OCI-LY3 (cell line): ENCODE data around the gene TTLL11.
A peak's percentile ranks its signal among the peaks of the same experiment; 100 is the strongest.

Source experiments
- H2AFZ ChIP-seq: fragments of 200-600, 300-600 bp; shearing (Covaris generic); 2 replicates; pipeline ENCODE4 v1.6.0; 2014; ENCODE audit warnings: antibody characterized with exemption, low read depth, low read length
- H3K27ac ChIP-seq: fragments of 200-600, 300-600 bp; sonication (generic); 2 replicates; pipeline ENCODE4 v1.5.1; 2014; ENCODE audit warnings: mild to moderate bottlenecking, low read length, moderate library complexity, mixed read lengths
- H3K27me3 ChIP-seq: fragments of 200-600, 300-600 bp; sonication (generic); 2 replicates; pipeline ENCODE4 v1.6.1; 2014; ENCODE audit warnings: low read depth, low read length, mixed read lengths
- H3K36me3 ChIP-seq: fragments of 200-600, 300-600 bp; sonication (generic); replicated peaks from 2 replicates; pipeline ENCODE3; 2014; ENCODE audit warnings: low read depth, low read length, mixed read lengths
- H3K4me1 ChIP-seq: fragments of 300-600, 200-600 bp; sonication (generic); 2 replicates; pipeline ENCODE4 v1.6.1; 2014; ENCODE audit warnings: low read length, mixed read lengths
- H3K4me2 ChIP-seq: fragments of 200-600, 300-600 bp; sonication (generic); 2 replicates; pipeline ENCODE4 v1.6.1; 2014; ENCODE audit warnings: low read length, mixed read lengths
- H3K4me3 ChIP-seq: fragments of 300-600, 200-600 bp; sonication (generic); 2 replicates; pipeline ENCODE4 v1.5.1; 2014; ENCODE audit warnings: antibody characterized with exemption, mild to moderate bottlenecking, low read length, moderate library complexity
- H3K79me2 ChIP-seq: fragments of 300-600, 200-600 bp; shearing (Covaris generic); 2 replicates; pipeline ENCODE4 v1.6.1; 2014; ENCODE audit warnings: mild to moderate bottlenecking, low read length, mixed read lengths
- H3K9ac ChIP-seq: fragments of 300-600, 200-600 bp; shearing (Covaris generic); 2 replicates; pipeline ENCODE4 v1.6.0; 2014; ENCODE audit warnings: mild to moderate bottlenecking, low read length, moderate library complexity
- H3K9me3 ChIP-seq: fragments of 200-600, 300-600 bp; shearing (Covaris generic); 2 replicates; pipeline ENCODE4 v1.6.1; 2014; ENCODE audit warnings: low read length, mixed read lengths; ENCODE audit not compliant: insufficient read depth
- H4K20me1 ChIP-seq: fragments of 200-600, 300-600 bp; sonication (generic); 2 replicates; pipeline ENCODE4 v1.6.1; 2016; ENCODE audit warnings: low read length, mixed read lengths; ENCODE audit not compliant: insufficient read depth
- EZH2phosphoT487 ChIP-seq: fragments of 200-600 bp; shearing (Covaris generic); IDR thresholded peaks from 2 replicates; pipeline ENCODE4 v1.6.1; 2018; ENCODE audit warnings: antibody characterized with exemption, mixed run types, low read depth
- TF ChIP-seq, protein P1 (sequence below): fragments of 200-600, 300-600 bp; sonication (generic); IDR thresholded peaks from 2 replicates; pipeline ENCODE4 v1.5.1; 2014; ENCODE audit warnings: antibody characterized with exemption, low read length, low read depth

TTLL11 gene

DNA sequence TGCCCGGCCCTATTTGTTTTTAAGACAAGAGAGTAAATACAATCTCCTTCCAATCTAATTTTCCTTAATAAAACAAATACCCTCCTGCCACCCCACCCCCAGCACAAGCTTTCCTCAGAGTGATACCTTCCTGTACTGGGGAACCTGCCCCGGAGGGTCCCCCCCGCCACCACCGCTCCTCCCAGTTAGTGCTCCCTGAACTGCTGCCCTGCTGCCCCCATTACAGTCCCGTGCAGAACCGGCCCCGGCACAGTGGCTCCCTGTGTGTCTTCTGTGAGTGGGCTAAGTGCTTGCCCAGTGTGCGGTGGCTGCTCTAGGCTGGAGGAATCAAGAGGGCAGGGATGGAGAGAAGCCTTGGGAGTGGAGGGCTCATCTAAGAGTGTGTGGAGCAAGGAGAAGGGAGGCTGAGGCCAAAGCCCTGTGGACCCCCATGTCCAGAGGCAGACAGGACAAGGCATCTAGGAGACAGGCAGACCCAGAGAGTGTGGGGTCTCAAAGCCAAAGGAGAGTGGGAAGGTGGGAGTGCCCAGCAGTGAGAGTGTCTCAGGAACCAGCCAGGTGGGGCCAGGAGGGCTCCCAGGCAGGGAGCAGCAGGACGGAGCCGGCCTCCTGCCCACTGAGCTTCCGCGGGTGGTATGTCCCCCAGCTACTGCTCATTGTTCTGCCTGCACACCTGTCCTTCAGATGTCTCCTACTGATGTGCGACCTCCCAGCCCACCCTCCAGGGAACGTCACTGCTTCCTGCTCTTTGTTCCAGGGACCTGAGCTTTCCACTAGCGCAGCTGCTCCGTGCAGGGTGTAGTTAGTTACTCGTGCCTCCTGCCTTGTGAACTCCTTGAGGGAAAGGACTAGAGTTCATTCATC lies 312.7 kb downstream of the TTLL11 start:
- Histone ChIP-seq H3K4me1 (peaks cover 17% of the 10 kb centered on the region), H3K4me3 (peak overlapping the region; percentile 60; the same call in 1 of the 2 replicates), H3K9ac (no peak overlapping the region), H4K20me1 (no peaks in the 10 kb centered on the region), H3K4me2 (peak overlapping the region; percentile 76), H3K36me3 (peaks cover 3% of the 10 kb centered on the region), H2AFZ (no peak overlapping the region), H3K79me2 (no peaks in the 10 kb centered on the region), H3K9me3 (peaks cover 9% of the 10 kb centered on the region), H3K27ac (no peak overlapping the region), H3K27me3 (no peaks in the 10 kb centered on the region; the same call in 1 of the 2 replicates)
- TF ChIP-seq, protein P1, sequence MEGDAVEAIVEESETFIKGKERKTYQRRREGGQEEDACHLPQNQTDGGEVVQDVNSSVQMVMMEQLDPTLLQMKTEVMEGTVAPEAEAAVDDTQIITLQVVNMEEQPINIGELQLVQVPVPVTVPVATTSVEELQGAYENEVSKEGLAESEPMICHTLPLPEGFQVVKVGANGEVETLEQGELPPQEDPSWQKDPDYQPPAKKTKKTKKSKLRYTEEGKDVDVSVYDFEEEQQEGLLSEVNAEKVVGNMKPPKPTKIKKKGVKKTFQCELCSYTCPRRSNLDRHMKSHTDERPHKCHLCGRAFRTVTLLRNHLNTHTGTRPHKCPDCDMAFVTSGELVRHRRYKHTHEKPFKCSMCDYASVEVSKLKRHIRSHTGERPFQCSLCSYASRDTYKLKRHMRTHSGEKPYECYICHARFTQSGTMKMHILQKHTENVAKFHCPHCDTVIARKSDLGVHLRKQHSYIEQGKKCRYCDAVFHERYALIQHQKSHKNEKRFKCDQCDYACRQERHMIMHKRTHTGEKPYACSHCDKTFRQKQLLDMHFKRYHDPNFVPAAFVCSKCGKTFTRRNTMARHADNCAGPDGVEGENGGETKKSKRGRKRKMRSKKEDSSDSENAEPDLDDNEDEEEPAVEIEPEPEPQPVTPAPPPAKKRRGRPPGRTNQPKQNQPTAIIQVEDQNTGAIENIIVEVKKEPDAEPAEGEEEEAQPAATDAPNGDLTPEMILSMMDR, result no peak
- TF ChIP-seq EZH2phosphoT487, result no peak

DNA sequence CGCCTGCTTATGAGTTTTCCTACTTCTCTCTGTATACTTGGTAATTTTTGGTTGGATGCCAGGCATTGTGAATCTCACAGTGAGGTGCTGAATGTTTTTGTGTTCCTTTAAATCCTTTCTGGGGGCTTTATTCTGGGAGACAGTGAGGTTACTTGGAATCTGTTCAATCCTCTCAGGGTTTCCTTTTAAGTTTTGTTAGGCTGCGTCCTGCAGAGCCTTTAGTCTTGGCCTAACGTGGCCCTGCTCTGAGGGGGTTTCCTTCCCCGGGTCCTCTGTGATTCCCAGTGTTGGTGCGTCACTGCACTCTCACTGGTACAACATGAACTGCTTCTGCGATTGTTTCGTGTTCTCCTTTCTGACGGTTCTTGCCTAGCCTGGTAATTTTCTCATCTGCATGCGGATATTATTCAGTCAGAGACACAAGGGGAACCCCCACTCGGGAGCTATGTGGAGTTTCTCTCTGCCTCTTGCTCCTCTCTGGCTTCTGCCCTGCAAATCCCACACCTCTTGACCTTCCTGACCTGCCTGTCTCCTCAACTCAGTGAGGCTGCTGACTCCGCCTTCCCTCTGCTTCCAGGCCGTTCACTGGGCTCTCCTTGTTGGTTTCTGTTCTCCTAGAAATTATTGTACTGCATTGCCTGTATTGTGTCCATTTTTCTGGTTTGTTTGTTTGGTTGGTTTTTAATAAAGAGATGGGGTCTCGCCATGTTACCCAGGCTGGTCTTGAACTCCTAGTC lies 313.6 kb downstream of the TTLL11 start:
- H3K4me1 ChIP-seq, result peaks cover 25% of the 10 kb centered on the region
- H3K36me3 ChIP-seq, result peaks cover 3% of the 10 kb centered on the region
- H3K9me3 ChIP-seq, result peaks cover 9% of the 10 kb centered on the region
- H2AFZ ChIP-seq, result no peak overlapping the region
- no peaks in the 10 kb centered on the region for H4K20me1 ChIP-seq
- H3K4me3 ChIP-seq, result peak overlapping the region; percentile 60
- peak overlapping the region; percentile 76 for H3K4me2 ChIP-seq
- no peaks in the 10 kb centered on the region; the same call in 1 of the 2 replicates for H3K27me3 ChIP-seq
- no peak for TF ChIP-seq EZH2phosphoT487
- TF ChIP-seq, protein P1, result no peak
- H3K27ac ChIP-seq, result no peak overlapping the region
- H3K79me2 ChIP-seq, result no peaks in the 10 kb centered on the region
- peak overlapping the region; percentile 18; the same call in 1 of the 2 replicates for H3K9ac ChIP-seq

DNA sequence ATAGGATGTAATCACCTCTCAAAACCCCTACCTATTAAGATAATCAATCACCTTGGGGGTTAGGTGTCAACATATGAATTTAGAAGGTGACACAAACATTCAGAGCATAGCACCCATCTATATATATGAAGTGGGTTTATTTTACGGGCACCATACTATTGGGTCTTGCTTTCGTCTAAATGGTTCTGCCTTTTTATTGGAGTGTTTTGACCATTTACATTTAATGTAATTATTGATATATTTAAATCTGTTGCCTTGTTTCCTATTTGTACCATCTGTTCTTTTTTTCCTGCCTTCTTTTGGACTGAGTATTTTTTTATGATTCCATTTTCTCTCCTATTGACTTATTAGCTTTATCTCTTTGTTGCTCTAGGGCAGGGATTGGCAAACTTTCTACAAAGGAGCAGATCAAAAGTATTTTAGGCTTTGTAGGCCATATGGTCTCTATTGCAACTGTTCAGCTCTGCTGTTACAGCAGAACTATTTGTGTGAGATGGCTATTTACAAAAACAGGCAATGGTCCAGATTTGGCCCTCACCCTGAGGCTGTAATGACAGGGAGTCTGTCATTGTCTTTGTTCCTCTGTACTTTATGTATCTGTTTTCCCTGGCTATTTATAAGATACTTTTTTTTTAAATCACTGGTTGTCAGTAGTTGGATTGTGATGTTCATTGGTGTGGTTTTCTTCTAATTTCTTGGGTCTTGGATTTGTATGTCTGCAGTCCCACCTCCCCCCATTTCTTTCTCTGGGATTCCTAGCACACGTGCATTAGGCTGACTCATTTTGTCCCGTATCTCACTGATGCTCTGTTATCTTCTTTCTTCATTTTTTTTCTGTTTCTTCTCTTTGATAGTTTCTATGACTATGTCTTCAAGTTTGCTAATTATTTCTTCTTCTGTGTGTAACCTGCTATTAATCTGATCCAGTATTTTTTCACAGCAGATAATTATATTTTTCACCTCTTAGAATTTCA lies 314.6 kb downstream of the TTLL11 start:
- Histone ChIP-seq H3K9me3 (peaks cover 9% of the 10 kb centered on the region), H3K27ac (no peak overlapping the region), H3K4me2 (no peak overlapping the region), H2AFZ (no peak overlapping the region), H3K9ac (no peak overlapping the region), H3K4me1 (peaks cover 30% of the 10 kb centered on the region), H3K79me2 (no peaks in the 10 kb centered on the region), H3K36me3 (peaks cover 3% of the 10 kb centered on the region), H4K20me1 (no peaks in the 10 kb centered on the region), H3K4me3 (no peak overlapping the region), H3K27me3 (no peaks in the 10 kb centered on the region; the same call in 1 of the 2 replicates)
- no peak for TF ChIP-seq EZH2phosphoT487
- TF ChIP-seq, protein P1, result no peak
